H1 (cell line): ENCODE results near the gene MAPT. TPM values are rescaled to one million over a fixed set of nuclear protein-coding genes. Genes with fewer than 3 reads are reported as not detected.

ENCODE experiments used
- CBX5 ChIP-seq: fragments of 300-800, 300-1000 bp; sonication (generic); IDR thresholded peaks from 2 replicates; pipeline ENCODE4 v1.7.1; 2016; ENCODE audit warnings: antibody characterized with exemption, low read length, low read depth
- CHD1 ChIP-seq: IDR thresholded peaks from 2 replicates; pipeline ENCODE4 v1.6.1; 2012; ENCODE audit warnings: low read depth, low read length, improper control_type of control experiment
- HDAC2 ChIP-seq, 2 experiments: fragments of 300-600 bp in 1 of 2; sonication (generic) in 1 of 2; IDR thresholded peaks; 2 replicates each; pipeline ENCODE4 v1.6.1; 2011 to 2012; ENCODE audit warnings: low read depth in 2 of 2, low read length in 2 of 2, mild to moderate bottlenecking in 2 of 2, moderate library complexity in 2 of 2, borderline replicate concordance in 1 of 2, inconsistent platforms in 1 of 2
- RFX5 ChIP-seq: IDR thresholded peaks from 2 replicates; pipeline ENCODE4 v1.6.1; 2011; ENCODE audit warnings: low read depth, low read length, improper control_type of control experiment, borderline replicate concordance
- SP1 ChIP-seq: IDR thresholded peaks from 2 replicates; pipeline ENCODE4 v1.6.1; 2011; ENCODE audit warnings: low read depth, low read length
- SRF ChIP-seq: IDR thresholded peaks from 2 replicates; pipeline ENCODE4 v1.6.1; 2011; ENCODE audit warnings: mild to moderate bottlenecking, low read depth, low read length, moderate library complexity
- polyA plus RNA-seq, 7 experiments: library from polyadenylated mRNA; depleted of rRNA in 3 of 7; stranded (reverse) in 5 of 7; unstranded in 2 of 7; fragments of >200 nt in 5 of 7; fragments of 200-250 nt in 2 of 7; gene quantifications; 1 replicate in 5 of 7; 2 replicates in 1 of 7; 4 replicates in 1 of 7; pipeline versions ENCODE4 v1.2.1 to v1.2.3, GENCODE V29; 2011 to 2013; ENCODE audit warnings: missing spikeins in 2 of 7, mixed read lengths in 2 of 7
- total RNA-seq: library from RNA; stranded (reverse); fragmentation: NEBNext Ultra II Directional; extraction: Animal tissue kit (Norgen Biotek cat#: 25700); gene quantifications from 2 replicates; pipeline ENCODE4 v1.2.1, GENCODE V29; 2021

The MAPT gene
- total and polyA plus RNA-seq, 2 of the 8 experiments (the other 6 are each of a cell fraction or from before 2014, with no cell fraction given): 0.54 to 1.7 TPM

- TF ChIP-seq RFX5 (no peak), CBX5 (no peak), CHD1 (no peak), SP1 (no peak), HDAC2 (IDR thresholded peaks at IDR 0.05; ENCODE audit: borderline replicate concordance in 1 of 2, low read depth in 2 of 2, low read length in 2 of 2) (no peak), SRF (no peak)
Measured at GRCh38 chr17:45993962-45994627, 99.7 kb downstream of the MAPT start (continued).
